Liver (tissue), 9 donors: ENCODE results near the gene DNAJC4. TPM values are rescaled to one million over a fixed set of nuclear protein-coding genes. Genes with fewer than 3 reads are reported as not detected.

Source experiments
- DNase-seq: peaks from one replicate; pipeline ENCODE4 v3.0.0-alpha.2; 2017; ENCODE audit warnings: low spot score
- H3K27ac ChIP-seq, 2 donors: one replicate each; pipeline ENCODE4 v1.7.0; 2013; ENCODE audit warnings: inconsistent platforms in 2 of 2, low read length in 2 of 2, control low read depth in 1 of 2, low read depth in 1 of 2, mild to moderate bottlenecking in 1 of 2
- H3K27me3 ChIP-seq, 4 donors: one replicate each; pipeline versions ENCODE4 v1.6.1 to v1.7.0; 2013; ENCODE audit warnings: low read length in 3 of 4, inconsistent platforms in 1 of 4, mild to moderate bottlenecking in 1 of 4, moderate library complexity in 1 of 4; ENCODE audit not compliant: control insufficient read depth in 4 of 4, insufficient read depth in 4 of 4
- H3K36me3 ChIP-seq, 4 donors: one replicate each; pipeline versions ENCODE4 v1.6.1 to v1.7.0; 2013; ENCODE audit warnings: low read length in 3 of 4, mild to moderate bottlenecking in 3 of 4, low read depth in 1 of 4, moderate library complexity in 1 of 4; ENCODE audit not compliant: control insufficient read depth in 4 of 4, insufficient read depth in 3 of 4
- H3K4me1 ChIP-seq, 4 donors: one replicate each; pipeline versions ENCODE4 v1.6.1 to v1.7.0; 2013; ENCODE audit warnings: low read length in 3 of 4, mild to moderate bottlenecking in 3 of 4, moderate library complexity in 1 of 4; ENCODE audit not compliant: control insufficient read depth in 4 of 4, insufficient read depth in 4 of 4
- H3K4me3 ChIP-seq, 3 donors: one replicate each; pipeline versions ENCODE4 v1.6.1 to v1.7.0; 2013; ENCODE audit warnings: low read length in 3 of 3, control low read depth in 1 of 3, low read depth in 1 of 3, mild to moderate bottlenecking in 1 of 3
- H3K9ac ChIP-seq, 2 donors: one replicate each; pipeline ENCODE4 v1.7.0; 2013; ENCODE audit warnings: low read length in 2 of 2, mild to moderate bottlenecking in 2 of 2, moderate library complexity in 2 of 2, control low read depth in 1 of 2, low read depth in 1 of 2
- H3K9me3 ChIP-seq, 4 donors: one replicate each; pipeline versions ENCODE4 v1.6.1 to v1.7.0; 2013; ENCODE audit warnings: low read length in 3 of 4; ENCODE audit not compliant: control insufficient read depth in 4 of 4
- ATF3 ChIP-seq: IDR thresholded peaks from 2 replicates; pipeline ENCODE4 v1.6.1; 2016; ENCODE audit warnings: antibody characterized with exemption
- CTCF ChIP-seq: fragments of 150-350 bp; IDR thresholded peaks from 2 replicates; pipeline ENCODE4 v1.5.1; 2017; ENCODE audit warnings: improper control_type of control experiment, low read depth, low read length; ENCODE audit not compliant: missing input control
- EGR1 ChIP-seq, 2 donors: IDR thresholded peaks; 2 replicates each; pipeline ENCODE4 v1.6.1; 2016 to 2018; ENCODE audit warnings: antibody characterized with exemption in 2 of 2, low read depth in 2 of 2
- FOXA1 ChIP-seq: IDR thresholded peaks from 2 replicates; pipeline ENCODE4 v1.6.1; 2016; ENCODE audit warnings: antibody characterized with exemption
- FOXA2 ChIP-seq: IDR thresholded peaks from 2 replicates; pipeline ENCODE4 v1.6.1; 2016; ENCODE audit warnings: antibody characterized with exemption
- GABPA ChIP-seq, 2 donors: IDR thresholded peaks in 1 of 2; conservative IDR thresholded peaks in 1 of 2; 2 replicates each; pipeline ENCODE4 v1.6.1; 2016; ENCODE audit warnings: antibody characterized with exemption in 2 of 2, mild to moderate bottlenecking in 1 of 2, moderate library complexity in 1 of 2
- HNF4A ChIP-seq, 2 donors: conservative IDR thresholded peaks; 2 replicates each; pipeline ENCODE4 v1.6.1; 2016; ENCODE audit warnings: antibody characterized with exemption in 2 of 2, mild to moderate bottlenecking in 2 of 2
- HNF4G ChIP-seq: IDR thresholded peaks from 2 replicates; pipeline ENCODE4 v1.6.1; 2016; ENCODE audit warnings: antibody characterized with exemption
- JUND ChIP-seq, 2 donors: IDR thresholded peaks; 2 replicates each; pipeline ENCODE4 v1.6.1; 2016; ENCODE audit warnings: antibody characterized with exemption in 2 of 2
- MAX ChIP-seq: IDR thresholded peaks from 2 replicates; pipeline ENCODE4 v1.6.1; 2016; ENCODE audit warnings: antibody characterized with exemption
- NR2F2 ChIP-seq: IDR thresholded peaks from 2 replicates; pipeline ENCODE4 v1.6.1; 2016; ENCODE audit warnings: antibody characterized with exemption
- RAD21 ChIP-seq, 2 donors: IDR thresholded peaks; 2 replicates each; pipeline ENCODE4 v1.6.1; 2016; ENCODE audit warnings: antibody characterized with exemption in 2 of 2, mild to moderate bottlenecking in 2 of 2
- REST ChIP-seq: IDR thresholded peaks from 2 replicates; pipeline ENCODE4 v1.6.1; 2016; ENCODE audit warnings: antibody characterized with exemption, mild to moderate bottlenecking
- RXRA ChIP-seq, 2 donors: IDR thresholded peaks; 2 replicates each; pipeline ENCODE4 v1.6.1; 2017 to 2018; ENCODE audit warnings: antibody characterized with exemption in 2 of 2, mild to moderate bottlenecking in 1 of 2
- SP1 ChIP-seq: IDR thresholded peaks from 2 replicates; pipeline ENCODE4 v1.6.1; 2018; ENCODE audit warnings: antibody characterized with exemption, mild to moderate bottlenecking
- TAF1 ChIP-seq: conservative IDR thresholded peaks from 2 replicates; pipeline ENCODE4 v1.6.1; 2016; ENCODE audit warnings: antibody characterized with exemption, mild to moderate bottlenecking
- YY1 ChIP-seq: IDR thresholded peaks from 2 replicates; pipeline ENCODE4 v1.6.1; 2016; ENCODE audit warnings: antibody characterized with exemption, mild to moderate bottlenecking
- ZBTB33 ChIP-seq: IDR thresholded peaks from 2 replicates; pipeline ENCODE4 v1.6.1; 2016; ENCODE audit warnings: antibody characterized with exemption
- WGBS: extraction: QIAGEN DNeasy Blood & Tissue Kit; methylation state at CpG from one replicate; pipeline ENCODE4 v1.1.7; 2013; 5-methylcytosine and 5-hydroxymethylcytosine counted together
- polyA plus RNA-seq, 2 donors: library from polyadenylated mRNA; stranded (reverse) in 1 of 2; unstranded in 1 of 2; fragments of 200-250 nt in 1 of 2; fragments of >200 nt in 1 of 2; fragmentation: Nextera tagmentation in 1 of 2; extraction: Ambion mirVana in 1 of 2; gene quantifications; one replicate each; pipeline versions ENCODE4 v1.2.1 to v1.2.3, GENCODE V29; 2013 to 2015
- total RNA-seq, 2 donors: library from RNA; depleted of rRNA; stranded (reverse); fragments of >200 nt; gene quantifications; one replicate each; pipeline ENCODE4 v1.2.3, GENCODE V29; 2014
- donor health status: healthy.
- donor health status: healthy.
- donor health status: healthy.
- donor health status: healthy.
- donor health status: healthy.

DNAJC4 gene
- total and polyA plus RNA-seq, 4 donors, result 8.5 to 25.9 (median 23.5) TPM

GRCh38 chr11:64208086-64208795 is 22.1 kb upstream of the DNAJC4 start (continued):
- TF ChIP-seq SP1 (no peak), CTCF (no peak), YY1 (no peak), NR2F2 (no peak), ATF3 (no peak)

GRCh38 chr11:64208796-64209562 is 21.4 kb upstream of the DNAJC4 start:
- no peaks in the 10 kb centered on the region for H3K9me3 ChIP-seq
- no peaks in the 10 kb centered on the region for H3K27me3 ChIP-seq
- H3K27ac ChIP-seq, result peak overlapping the region; percentile 82 to 83
- no peak for TF ChIP-seq ZBTB33
- no peak for TF ChIP-seq FOXA1
- no peak for TF ChIP-seq CTCF
- no peak for TF ChIP-seq NR2F2
- no peak for TF ChIP-seq JUND (IDR thresholded peaks at IDR 0.05)
- no peak for TF ChIP-seq RXRA (IDR thresholded peaks at IDR 0.05)
- no peak for TF ChIP-seq MAX
- TF ChIP-seq FOXA2, result no peak
- no peak for TF ChIP-seq YY1
- no peak for TF ChIP-seq RAD21 (IDR thresholded peaks at IDR 0.05)
- no peak for TF ChIP-seq EGR1 (IDR thresholded peaks at IDR 0.05; ENCODE audit: low read depth in 2 of 2)
- TF ChIP-seq HNF4A (conservative IDR thresholded peaks at IDR 0.05), result no peak
- no peak for TF ChIP-seq TAF1
- no peak for TF ChIP-seq REST
- TF ChIP-seq GABPA (IDR thresholded peaks at IDR 0.05 in 1 of 2, conservative IDR thresholded peaks at IDR 0.05 in 1 of 2), result no peak
- TF ChIP-seq HNF4G, result no peak
- no peak for TF ChIP-seq SP1
- TF ChIP-seq ATF3, result no peak
- DNase-seq, result no peak
- no peak overlapping the region for H3K9ac ChIP-seq
- peaks cover 4 to 15% (median 10%) of the 10 kb centered on the region in 4 donors for H3K36me3 ChIP-seq
- 90% methylated on average over 18 of the region's 18 CpGs for WGBS
- H3K4me3 ChIP-seq, result no peak overlapping the region
- H3K4me1 ChIP-seq, result peaks cover 0 to 12% (median 2%) of the 10 kb centered on the region in 4 donors
